Activated CD4-positive, alpha-beta T cell treated with anti-CD3 and anti-CD28 coated beads, Interleukin-2, amount 50 U/mL, for 24 hours (primary cell): ENCODE results near the gene MRPS34.

Experiments used
- DNase-seq, 2 donors: peaks; one replicate each; pipeline ENCODE4 v3.0.0-alpha.2; 2020; ENCODE audit warnings: low read depth in 1 of 2, low spot score in 1 of 2

The MRPS34 gene

GRCh38 chr16:1731603-1732002 is 41.3 kb downstream of the MRPS34 start:
- no peak for DNase-seq

GRCh38 chr16:1731073-1731472 is 41.9 kb downstream of the MRPS34 start:
- DNase-seq = no peak

- no peak for DNase-seq
Observed at GRCh38 chr16:1729445-1729844, 43.5 kb downstream of the MRPS34 start.

GRCh38 chr16:1729026-1729425 is 43.9 kb downstream of the MRPS34 start:
- DNase-seq = no peak

GRCh38 chr16:1727651-1728624 is 45.0 kb downstream of the MRPS34 start:
- no peak for DNase-seq

GRCh38 chr16:1726661-1727502 is 46.1 kb downstream of the MRPS34 start:
- no peak for DNase-seq

- no peak for DNase-seq
Observed at GRCh38 chr16:1724491-1724890, 48.4 kb downstream of the MRPS34 start.

- DNase-seq = no peak
Observed at GRCh38 chr16:1723450-1724147, 49.3 kb downstream of the MRPS34 start.
